Loucy (cell line): ENCODE data around the gene ADRM1.

ENCODE experiments used
- EZH2phosphoT487 ChIP-seq: fragments of 200-600 bp; IDR thresholded peaks from 2 replicates; pipeline ENCODE4 v1.6.1; 2018; ENCODE audit warnings: antibody characterized with exemption, mild to moderate bottlenecking, moderate library complexity, borderline replicate concordance
- TF ChIP-seq, protein P1 (sequence below): fragments of 200-600 bp; sonication (generic); conservative IDR thresholded peaks from 2 replicates; pipeline ENCODE4 v1.5.1; 2014; ENCODE audit warnings: mild to moderate bottlenecking, antibody characterized with exemption, low read length

DNA sequence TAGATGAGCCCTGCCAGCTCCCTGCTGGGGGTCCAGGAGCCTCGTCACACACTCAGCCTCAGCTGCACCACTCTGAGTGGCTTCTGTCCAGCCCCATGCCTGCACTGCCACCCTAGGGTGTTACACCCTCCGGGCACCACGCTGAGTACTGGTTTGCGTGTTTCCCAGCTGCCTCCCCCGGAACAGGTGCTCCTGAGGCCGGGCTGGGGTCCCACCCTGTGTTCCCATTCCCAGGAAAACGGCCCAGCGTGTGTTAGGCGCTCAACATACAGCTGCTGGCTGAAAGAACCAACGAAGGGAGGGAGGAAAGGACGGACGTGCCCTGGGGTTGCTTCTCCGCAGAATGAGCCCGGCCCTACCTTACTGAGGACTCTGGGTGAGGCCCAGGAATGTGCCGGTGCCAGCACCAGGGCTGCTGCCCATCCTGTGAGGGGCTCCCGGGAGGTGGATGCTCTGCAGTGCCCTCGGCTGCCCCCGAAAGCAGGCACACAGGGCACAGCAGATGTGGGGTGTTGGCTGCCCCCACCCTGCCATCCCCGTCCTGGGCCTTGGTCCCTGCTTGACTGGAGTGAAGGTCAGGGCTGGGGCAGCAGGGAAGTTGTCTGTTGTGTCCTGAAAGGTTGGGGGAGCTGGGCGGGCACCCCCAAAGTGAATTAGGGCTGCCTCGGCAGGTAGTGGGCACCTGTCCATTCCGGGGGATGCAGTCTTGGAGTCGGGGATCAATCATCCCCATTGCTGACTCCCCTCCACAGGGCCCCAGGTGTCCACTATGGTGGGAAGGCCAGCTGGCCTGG, 48.0 kb downstream of the ADRM1 start:
- TF ChIP-seq, protein P1, sequence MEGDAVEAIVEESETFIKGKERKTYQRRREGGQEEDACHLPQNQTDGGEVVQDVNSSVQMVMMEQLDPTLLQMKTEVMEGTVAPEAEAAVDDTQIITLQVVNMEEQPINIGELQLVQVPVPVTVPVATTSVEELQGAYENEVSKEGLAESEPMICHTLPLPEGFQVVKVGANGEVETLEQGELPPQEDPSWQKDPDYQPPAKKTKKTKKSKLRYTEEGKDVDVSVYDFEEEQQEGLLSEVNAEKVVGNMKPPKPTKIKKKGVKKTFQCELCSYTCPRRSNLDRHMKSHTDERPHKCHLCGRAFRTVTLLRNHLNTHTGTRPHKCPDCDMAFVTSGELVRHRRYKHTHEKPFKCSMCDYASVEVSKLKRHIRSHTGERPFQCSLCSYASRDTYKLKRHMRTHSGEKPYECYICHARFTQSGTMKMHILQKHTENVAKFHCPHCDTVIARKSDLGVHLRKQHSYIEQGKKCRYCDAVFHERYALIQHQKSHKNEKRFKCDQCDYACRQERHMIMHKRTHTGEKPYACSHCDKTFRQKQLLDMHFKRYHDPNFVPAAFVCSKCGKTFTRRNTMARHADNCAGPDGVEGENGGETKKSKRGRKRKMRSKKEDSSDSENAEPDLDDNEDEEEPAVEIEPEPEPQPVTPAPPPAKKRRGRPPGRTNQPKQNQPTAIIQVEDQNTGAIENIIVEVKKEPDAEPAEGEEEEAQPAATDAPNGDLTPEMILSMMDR: no peak
- TF ChIP-seq EZH2phosphoT487: no peak
